Hypothalamus (tissue), 51 donors: ENCODE measurements around the gene CLEC4C.

Experiments
- DNase-seq, 51 donors: peaks; one replicate each; lab custom pipeline; 2025; lab: John Stamatoyannopoulos, UW

The CLEC4C gene

DNA sequence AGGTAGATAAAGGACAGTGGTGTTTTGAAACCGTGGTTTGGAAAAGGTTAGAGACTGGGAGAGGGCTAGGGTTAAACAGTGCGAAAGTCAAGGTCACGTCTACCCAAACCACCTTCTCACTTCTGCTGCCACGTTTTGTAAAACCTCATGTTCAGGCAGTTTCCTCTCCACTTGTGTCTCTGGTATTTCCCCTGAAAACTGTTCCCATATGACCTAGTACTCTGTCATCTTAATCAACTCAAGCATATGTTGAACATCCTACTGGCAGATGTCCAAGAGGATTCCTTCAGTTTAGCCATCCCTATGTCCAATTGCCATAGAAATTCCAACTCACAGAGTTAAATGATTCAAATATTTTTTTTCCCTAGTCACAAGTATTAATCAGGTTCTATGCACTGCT, 17.4 kb downstream of the CLEC4C start:
- DNase-seq, result no peak

DNA sequence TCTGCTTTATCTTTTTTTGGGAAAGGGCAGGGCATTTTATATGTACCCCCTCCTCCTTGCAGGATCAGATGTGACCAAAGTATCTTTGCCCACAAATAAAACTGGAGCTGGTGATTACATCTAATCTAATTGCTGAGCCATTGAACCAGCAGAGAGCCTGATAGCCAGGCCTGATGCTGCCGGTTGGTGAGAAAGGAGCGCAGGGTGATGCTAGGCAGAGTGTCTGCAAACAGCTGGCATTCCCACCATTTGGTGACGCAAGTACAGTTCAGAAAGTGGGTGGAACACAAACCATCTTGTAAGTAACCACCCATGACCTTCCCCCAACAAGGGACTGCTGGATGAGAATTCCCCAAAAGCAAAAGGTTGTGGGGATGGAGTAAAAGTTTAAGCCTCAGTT, 23.2 kb downstream of the CLEC4C start:
- DNase-seq, result no peak

DNA sequence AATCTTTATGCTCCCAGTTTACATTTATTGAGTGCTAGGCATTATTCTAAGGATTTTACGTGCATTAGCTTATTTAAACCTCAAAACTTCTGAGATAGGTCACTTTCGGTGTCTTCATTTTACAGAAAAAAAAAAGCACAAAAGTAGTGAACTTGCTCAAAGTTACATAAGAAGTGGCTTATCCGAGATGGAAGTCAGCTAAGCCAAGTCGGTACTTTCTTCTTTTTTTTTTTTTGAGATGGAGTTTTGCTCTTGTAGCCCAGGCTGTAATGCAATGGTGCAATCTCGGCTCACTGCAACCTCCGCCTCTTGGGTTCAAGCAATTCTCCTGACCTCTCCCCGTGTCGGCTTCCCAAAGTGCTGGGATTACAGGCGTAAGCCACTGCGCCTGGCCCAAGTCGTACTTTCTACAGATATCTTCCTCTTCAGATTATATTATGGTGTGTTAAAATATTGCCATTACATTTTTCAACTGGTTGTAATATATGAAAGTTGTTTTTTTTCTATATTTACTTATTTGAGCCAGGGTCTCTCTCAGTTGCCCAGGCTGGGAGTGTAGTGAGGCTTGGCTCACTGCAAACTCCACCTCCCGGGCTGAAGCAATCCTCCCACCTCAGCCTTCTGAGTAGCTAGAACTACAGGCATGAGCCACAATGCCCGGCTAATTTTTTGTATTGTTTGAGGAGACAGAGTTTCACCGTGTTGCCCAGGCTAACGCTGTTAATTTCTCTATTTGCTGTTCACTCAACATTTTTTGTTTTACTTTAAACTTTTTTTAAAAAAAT, 27.0 kb downstream of the CLEC4C start:
- DNase-seq, result no peak

DNA sequence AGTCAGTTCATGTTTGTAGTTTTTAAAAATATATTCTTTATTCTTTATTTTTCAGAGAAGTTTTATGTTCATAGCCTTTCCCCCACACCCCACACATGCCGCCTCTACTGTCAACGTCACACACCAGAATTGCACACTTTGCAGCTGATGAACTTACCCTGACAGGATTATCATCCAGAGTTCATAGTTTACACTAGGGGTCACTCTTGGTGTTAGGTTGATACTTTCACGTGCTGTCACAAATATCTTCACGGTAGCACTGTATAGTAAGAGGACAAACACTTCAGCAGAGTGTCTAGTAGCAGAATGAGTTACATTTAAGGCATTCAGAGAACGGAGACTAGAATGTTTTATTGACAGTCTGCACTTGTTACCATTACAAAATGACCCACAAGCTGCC, 30.8 kb downstream of the CLEC4C start:
- DNase-seq, result no peak

DNA sequence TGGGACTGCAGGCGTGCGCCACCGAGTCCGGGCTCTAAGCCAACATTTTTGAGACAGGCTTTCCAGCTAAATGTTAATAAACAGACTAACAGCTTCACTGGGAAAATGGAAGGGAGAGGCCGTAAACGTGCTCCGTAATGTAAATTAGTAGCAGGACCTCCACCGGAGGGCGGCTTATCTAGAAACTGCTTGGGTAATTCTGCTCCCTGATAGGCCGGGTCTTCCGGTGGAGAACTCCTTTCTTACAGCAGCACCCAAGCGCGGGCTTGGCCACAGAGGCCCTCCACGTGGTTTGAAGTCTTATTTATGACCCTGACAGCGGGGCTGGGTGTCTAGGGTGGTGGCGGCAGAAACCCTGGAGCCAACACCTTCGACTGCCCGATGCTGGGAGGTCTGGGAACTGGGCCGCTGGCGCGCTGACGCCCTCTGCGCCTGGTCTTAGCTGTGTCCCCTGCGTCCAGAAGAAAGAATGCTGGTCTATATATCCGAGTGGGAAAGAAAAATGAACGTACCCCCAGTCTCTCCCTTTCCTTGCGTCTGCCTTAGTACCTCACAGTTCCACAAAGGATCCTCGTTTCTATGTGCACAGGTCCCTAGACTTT, 34.2 kb downstream of the CLEC4C start:
- DNase-seq, result no peak

DNA sequence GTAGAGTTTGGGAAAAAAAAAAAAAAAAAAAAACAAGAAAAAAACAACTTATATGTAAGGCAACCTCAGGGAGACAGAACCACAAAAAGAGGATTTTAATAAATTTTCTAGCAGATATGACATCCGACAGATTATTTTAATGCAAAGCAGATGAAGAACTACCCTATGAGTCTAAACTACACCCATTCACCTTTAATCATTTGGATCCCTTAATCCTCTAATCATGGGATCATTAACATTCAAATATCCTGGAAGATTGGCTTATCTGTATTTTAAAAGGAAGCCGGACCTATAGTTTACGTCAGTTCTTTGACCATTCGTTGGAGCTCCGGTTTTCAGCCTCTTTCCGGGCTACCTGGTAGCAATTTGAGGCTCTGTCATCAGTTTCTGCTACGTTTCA, 36.0 kb downstream of the CLEC4C start, which contains the start of gene DPPA3:
Gene DPPA3, plus strand, starts transcription at position 301 of the 400 bp plus-strand sequence. CDS start 138 bp downstream, outside the sequence.
- DNase-seq, result no peak

DNA sequence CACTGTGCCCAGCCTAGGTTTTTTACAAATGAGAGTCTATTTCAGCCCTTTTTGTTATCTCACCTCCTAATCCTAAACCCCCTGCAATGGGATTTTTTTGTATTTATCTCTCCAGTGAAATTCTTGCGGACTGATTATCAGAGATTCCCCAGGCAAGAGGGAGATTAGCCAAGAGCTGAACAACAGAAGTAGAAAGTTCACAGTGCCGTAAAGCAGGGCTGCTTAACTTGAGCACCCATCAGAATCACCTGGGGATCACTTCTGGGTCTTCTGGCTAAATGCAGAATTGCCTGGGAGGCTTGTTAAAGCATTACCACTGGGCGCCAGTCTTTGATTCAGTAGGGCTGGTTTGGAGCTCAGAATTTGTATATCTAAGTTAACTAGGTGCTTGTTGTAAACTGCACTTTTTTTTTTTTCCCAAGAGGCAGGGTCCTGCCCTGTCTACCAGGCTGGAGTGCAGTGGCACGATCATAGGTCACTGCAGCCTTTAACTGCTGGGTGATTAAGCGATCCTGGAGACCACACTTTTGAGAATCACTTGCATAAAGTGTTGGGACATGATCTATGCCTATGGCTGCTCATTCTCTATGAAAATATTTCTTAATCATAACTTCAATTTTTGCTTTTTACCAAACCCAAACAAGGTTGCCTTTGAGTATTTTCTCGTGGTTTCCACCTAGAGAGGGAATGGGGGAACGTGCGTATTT, 37.1 kb downstream of the CLEC4C start:
- no peak for DNase-seq

DNA sequence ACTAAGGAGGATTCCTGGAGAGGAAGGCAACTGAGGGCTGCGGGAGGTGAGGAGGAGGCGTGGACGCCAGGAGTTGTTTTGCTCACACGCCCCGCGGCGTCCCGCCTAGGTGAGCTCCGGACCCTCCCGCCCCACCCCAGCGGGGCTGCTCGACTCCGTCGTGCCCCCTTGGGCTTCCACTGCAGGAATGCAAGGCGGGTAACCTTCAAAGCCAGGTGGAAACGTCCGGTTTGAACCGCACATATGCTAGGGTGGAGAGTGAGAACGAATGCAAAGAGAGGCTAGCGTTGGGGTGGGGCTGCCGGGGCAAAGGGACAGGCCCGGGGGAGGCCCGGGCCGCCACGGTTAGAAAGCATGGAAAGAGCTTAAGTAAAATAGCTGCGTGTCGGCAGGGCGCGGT, 41.3 kb downstream of the CLEC4C start:
- peak in 1 of 51 donors; percentile 1 for DNase-seq

DNA sequence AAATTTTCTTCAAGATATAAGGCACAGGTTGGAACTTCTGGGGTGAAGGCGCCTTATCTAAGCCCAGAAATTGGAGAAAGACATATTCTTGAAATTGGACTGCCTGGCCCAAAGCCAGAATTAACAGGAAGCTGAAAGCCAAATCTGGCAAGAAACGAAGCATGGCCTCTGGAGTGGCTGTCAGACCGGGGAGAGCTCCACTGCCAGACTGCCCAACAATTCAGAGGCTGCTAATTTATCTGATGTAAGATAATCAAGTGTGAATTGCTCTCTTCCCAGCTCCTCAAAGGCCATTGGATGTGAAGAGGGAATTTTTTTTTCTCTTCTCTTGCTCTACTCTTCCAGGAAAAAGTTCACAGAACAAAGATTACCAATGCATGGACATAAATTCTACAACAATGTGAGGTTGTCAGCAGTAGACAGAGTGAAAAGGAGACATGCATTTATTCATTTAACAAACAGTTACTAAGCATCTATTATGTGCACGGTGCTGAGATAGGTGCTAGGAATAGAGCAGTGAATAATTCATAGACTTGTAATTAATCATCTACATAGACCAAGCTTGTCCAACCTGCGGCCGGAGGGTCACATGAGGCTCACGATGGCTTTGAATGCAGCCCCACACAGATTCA, 51.5 kb downstream of the CLEC4C start, which contains the start of gene GDF3:
Gene GDF3, minus strand, starts transcription at position 210 of the 632 bp plus-strand sequence. Its CDS starts 47 bp downstream, at position 163.
- DNase-seq, result no peak

DNA sequence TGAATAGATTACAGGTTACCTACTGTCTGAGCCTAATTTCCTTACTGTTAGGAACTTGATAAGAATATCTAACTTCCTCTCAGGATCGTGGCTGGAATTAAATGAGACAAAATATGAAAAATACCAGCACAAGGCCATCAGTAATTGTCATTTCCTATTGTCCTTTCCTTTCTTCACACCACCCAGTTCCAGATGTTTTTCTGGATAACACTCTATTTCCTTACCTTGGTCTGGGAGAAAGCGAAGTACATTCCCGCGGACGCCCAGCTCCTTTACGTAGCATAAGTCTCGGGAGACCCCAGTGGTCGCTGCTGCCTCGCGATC, 52.0 kb downstream of the CLEC4C start:
- DNase-seq, result no peak

DNA sequence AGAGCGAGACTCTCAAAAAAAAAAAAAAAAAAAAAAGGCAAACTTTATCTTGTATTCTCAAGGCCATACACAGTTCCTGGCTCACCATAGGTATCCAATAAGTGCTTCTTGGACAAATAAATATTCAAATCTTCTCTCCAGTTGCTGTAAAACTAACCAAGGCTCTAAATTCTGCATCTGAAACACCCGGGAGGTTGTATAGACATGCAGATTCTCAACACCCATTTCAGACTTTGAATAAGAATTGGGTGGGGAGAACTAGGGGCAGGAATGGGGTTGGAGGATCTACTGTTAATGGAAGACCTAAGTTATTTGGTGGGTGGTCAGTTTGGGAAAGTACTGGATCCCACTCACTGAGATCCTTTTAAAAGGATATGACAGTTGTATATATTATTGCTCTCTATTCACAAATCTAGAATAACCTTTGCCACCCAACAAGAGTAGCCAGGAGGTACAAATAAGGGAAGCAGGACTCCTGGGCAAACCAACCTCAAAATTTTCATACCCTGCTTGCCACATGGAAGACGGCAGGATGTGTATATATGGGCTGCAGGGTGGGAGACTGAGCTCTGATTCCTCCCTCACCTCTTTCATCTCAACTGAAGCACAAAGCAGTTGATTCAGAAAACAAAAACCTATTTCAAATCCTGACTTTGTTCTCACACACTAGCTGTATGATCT, 52.5 kb downstream of the CLEC4C start:
- DNase-seq, result no peak

DNA sequence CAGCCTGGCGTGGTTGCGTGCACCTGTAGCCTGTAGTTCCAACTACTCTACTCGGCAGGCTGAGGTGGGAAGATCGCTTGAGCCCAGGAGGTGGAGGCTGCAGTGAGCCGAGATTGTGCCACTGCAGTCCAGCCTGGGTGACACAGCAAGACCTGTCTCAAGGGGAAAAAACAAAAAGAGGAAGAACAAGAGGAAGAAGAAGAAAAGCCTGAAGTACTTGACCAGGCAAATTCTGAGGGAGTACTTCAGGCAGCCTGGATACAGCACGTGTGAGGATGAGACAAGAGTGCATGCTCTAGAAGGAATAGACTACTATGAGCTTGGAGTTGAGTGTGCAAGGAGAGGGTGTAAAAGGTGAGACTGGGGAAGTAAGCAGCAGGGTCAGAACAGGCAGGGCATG, 53.4 kb downstream of the CLEC4C start:
- no peak for DNase-seq

DNA sequence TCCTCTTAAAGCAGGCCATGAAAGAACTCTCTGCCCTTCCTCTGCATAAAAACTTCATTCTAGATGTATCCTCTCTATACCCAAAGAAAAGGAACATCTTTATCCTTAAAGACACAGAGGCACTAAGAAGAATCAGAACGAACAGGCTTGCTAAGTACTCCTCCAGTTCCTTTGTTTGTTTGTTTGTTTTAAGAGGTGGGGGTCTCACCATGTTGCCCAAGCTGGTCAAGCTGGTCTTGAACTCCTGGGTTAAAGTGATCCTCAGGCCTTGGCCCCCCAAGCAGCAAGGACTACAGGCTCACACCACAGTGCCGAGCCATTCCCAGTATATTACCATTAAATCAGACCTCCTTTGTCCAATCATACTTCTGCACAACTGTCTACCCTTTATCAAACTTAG, 65.6 kb downstream of the CLEC4C start:
- DNase-seq, result no peak
